Ishikawa (cell line): ENCODE measurements around the gene KHSRP.

Source experiments
- CREB1 ChIP-seq: IDR thresholded peaks from 2 replicates; pipeline ENCODE4 v1.6.1; 2012; ENCODE audit warnings: low read depth
- EGR1 ChIP-seq: IDR thresholded peaks from 2 replicates; pipeline ENCODE4 v1.6.1; 2012
- EP300 ChIP-seq: IDR thresholded peaks from 2 replicates; pipeline ENCODE4 v1.6.1; 2012; ENCODE audit warnings: borderline replicate concordance
- FOXM1 ChIP-seq: IDR thresholded peaks from 2 replicates; pipeline ENCODE4 v1.6.1; 2012; ENCODE audit warnings: low read depth, borderline replicate concordance
- RAD21 ChIP-seq: IDR thresholded peaks from 2 replicates; pipeline ENCODE4 v1.6.1; 2012; ENCODE audit warnings: low read depth

DNA sequence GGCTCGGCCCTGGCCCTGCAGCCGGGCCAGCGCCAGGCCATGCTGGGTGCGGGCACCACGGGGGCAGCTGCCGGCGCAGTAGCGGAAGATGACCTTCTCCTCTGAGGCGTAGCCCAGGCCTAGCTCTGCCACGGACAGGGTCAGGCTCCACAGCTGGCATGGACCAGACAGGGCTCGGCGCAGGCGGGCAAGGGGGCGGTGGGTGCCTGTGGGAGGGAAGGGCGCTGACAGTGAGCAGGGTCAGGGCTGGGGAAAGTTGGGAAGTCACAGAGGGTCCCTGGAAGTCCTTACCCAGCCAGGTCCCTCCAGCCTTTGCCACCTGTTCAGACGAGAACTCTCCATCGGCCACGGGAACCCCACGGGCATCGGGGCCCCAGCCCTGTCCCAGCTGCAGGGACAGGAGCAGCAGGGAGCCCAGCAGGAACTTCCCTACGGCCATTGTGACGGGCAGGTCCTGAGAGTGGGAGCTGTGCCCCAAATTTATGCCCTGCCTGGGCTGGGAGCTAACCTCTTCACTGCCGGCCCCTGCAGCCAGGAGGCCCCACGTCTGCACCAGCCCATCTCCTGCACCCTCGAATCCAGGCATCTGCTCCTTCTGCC, 49.1 kb downstream of the KHSRP start, which contains the start of gene PSPN:
- TF ChIP-seq EP300 (no peak), CREB1 (no peak), FOXM1 (no peak), RAD21 (no peak), EGR1 (no peak)
